Natural killer cell (primary cell): ENCODE data around the gene KCNQ2. TPM values are rescaled to one million over a fixed set of nuclear protein-coding genes. Genes with fewer than 3 reads are reported as not detected.

Source experiments
- ATAC-seq, 3 donors: fragments of 150-1000 bp in 2 of 3; fragments of 200-7000 bp in 1 of 3; cut with Tn5 transposase; 1 replicate in 1 of 3; 2 replicates in 2 of 3; pipeline ENCODE4 v1.10.0; 2021; ENCODE audit warnings: mild to moderate bottlenecking in 2 of 3, moderate library complexity in 2 of 3
- DNase-seq, 2 donors: peaks; one replicate each; pipeline versions ENCODE4 v3.0.0 to v3.0.0-alpha.2; 2013 to 2021; ENCODE audit warnings: mixed read lengths in 1 of 2
- H3K27ac ChIP-seq: one replicate; pipeline ENCODE4 v1.5.1; 2013; ENCODE audit warnings: mild to moderate bottlenecking, low read length
- H3K27me3 ChIP-seq: one replicate; pipeline ENCODE4 v1.6.1; 2013; ENCODE audit warnings: low read length; ENCODE audit not compliant: control insufficient read depth, insufficient read depth
- H3K36me3 ChIP-seq: one replicate; pipeline ENCODE4 v1.6.1; 2013; ENCODE audit warnings: low read length; ENCODE audit not compliant: control insufficient read depth, insufficient read depth
- H3K4me1 ChIP-seq: one replicate; pipeline ENCODE4 v1.6.1; 2013; ENCODE audit warnings: low read length; ENCODE audit not compliant: control insufficient read depth, insufficient read depth
- H3K4me3 ChIP-seq: one replicate; pipeline ENCODE4 v1.5.1; 2013; ENCODE audit warnings: low read length
- H3K9me3 ChIP-seq: one replicate; pipeline ENCODE4 v1.6.1; 2013; ENCODE audit warnings: low read length; ENCODE audit not compliant: control insufficient read depth, insufficient read depth
- H3K27ac Mint-ChIP-seq, 2 donors: one replicate each; pipeline ENCODE4 v1.8.0; 2022; ENCODE audit warnings: mild to moderate bottlenecking in 2 of 2, mixed read lengths in 2 of 2, moderate library complexity in 1 of 2
- H3K27me3 Mint-ChIP-seq, 2 donors: one replicate each; pipeline ENCODE4 v1.8.0; 2022; ENCODE audit warnings: low read depth in 2 of 2, mixed read lengths in 2 of 2
- H3K36me3 Mint-ChIP-seq: one replicate; pipeline ENCODE4 v1.8.0; 2022; ENCODE audit warnings: mixed read lengths
- H3K4me1 Mint-ChIP-seq, 2 donors: one replicate each; pipeline ENCODE4 v1.8.0; 2022; ENCODE audit warnings: mixed read lengths in 2 of 2
- H3K4me3 Mint-ChIP-seq: one replicate; pipeline ENCODE4 v1.8.0; 2022; ENCODE audit warnings: mild to moderate bottlenecking, moderate library complexity, mixed read lengths
- H3K9me3 Mint-ChIP-seq, 2 donors: one replicate each; pipeline ENCODE4 v1.8.0; 2022; ENCODE audit warnings: mixed read lengths in 2 of 2
- CTCF ChIP-seq: fragments of 200-600 bp; IDR thresholded peaks from one replicate; pipeline ENCODE4 v1.8.0; 2022; ENCODE audit warnings: antibody characterized with exemption
- WGBS: methylation state at CpG from one replicate; pipeline ENCODE4 v1.1.7; 2013; ENCODE audit warnings: missing lambda C conversion rate; ENCODE audit not compliant: insufficient coverage; 5-methylcytosine and 5-hydroxymethylcytosine counted together
- intact Hi-C: fragments of 100-400 bp; cut with micrococcal nuclease; formaldehyde crosslinking; loops from one replicate; pipeline ENCODE4 v1.14.2; 2022
- total RNA-seq, 4 donors: library from RNA; stranded (reverse); fragments of 120-200 nt in 1 of 4; gene quantifications; one replicate each; pipeline versions ENCODE4 v1.2.3 to v1.2.4, GENCODE V29; 2013 to 2022

KCNQ2 gene
- total RNA-seq, 3 donors from 2014 or later (not counting 1 experiment from before 2014, with no cell fraction given): not detected

- intact Hi-C loops: no loop called here
- H3K27me3 Mint-ChIP-seq: no peaks in the 10 kb centered on the region
- H3K4me1 Mint-ChIP-seq: peaks cover 10 to 20% of the 10 kb centered on the region in 2 donors
Observed at GRCh38 chr20:63439866-63440265, 32.6 kb downstream of the KCNQ2 start.

GRCh38 chr20:63438121-63438520 lies 34.3 kb downstream of the KCNQ2 start:
- H3K9me3 Mint-ChIP-seq: peaks cover 3 to 5% of the 10 kb centered on the region in 2 donors
- intact Hi-C loops: no loop called here
- no peaks in the 10 kb centered on the region for H3K27me3 ChIP-seq

More at GRCh38 chr20:63439866-63440265, 32.6 kb downstream of the KCNQ2 start:
- Histone ChIP-seq H3K27me3 (no peaks in the 10 kb centered on the region), H3K4me3 (no peak overlapping the region), H3K4me1 (peaks cover 29% of the 10 kb centered on the region), H3K9me3 (no peaks in the 10 kb centered on the region), H3K36me3 (no peaks in the 10 kb centered on the region), H3K27ac (no peak overlapping the region)
- ATAC-seq: no peak
- Mint-ChIP-seq H3K36me3 (no peaks in the 10 kb centered on the region), H3K9me3 (peaks cover 3 to 7% of the 10 kb centered on the region in 2 donors), H3K27ac (no peak overlapping the region), H3K4me3 (no peak overlapping the region)
- TF ChIP-seq CTCF: no peak
- WGBS: 90% methylated on average over 15 of the region's 15 CpGs
- no peak for DNase-seq

GRCh38 chr20:63435552-63435951 lies 36.9 kb downstream of the KCNQ2 start:
- H3K27ac Mint-ChIP-seq: no peak overlapping the region
- H3K36me3 Mint-ChIP-seq: no peaks in the 10 kb centered on the region
- intact Hi-C loops: no loop called here
- 90% methylated on average over 8 of the region's 9 CpGs for WGBS
- Histone ChIP-seq H3K4me1 (peaks cover 19% of the 10 kb centered on the region), H3K36me3 (no peaks in the 10 kb centered on the region), H3K27me3 (no peaks in the 10 kb centered on the region), H3K27ac (no peak overlapping the region), H3K4me3 (no peak overlapping the region), H3K9me3 (no peaks in the 10 kb centered on the region)
- peaks cover 6 to 11% of the 10 kb centered on the region in 2 donors for H3K4me1 Mint-ChIP-seq
- ATAC-seq: no peak
- no peak for TF ChIP-seq CTCF
- H3K27me3 Mint-ChIP-seq: no peaks in the 10 kb centered on the region
- no peak for DNase-seq
- H3K9me3 Mint-ChIP-seq: no peaks in the 10 kb centered on the region
- H3K4me3 Mint-ChIP-seq: no peak overlapping the region

More at GRCh38 chr20:63438121-63438520, 34.3 kb downstream of the KCNQ2 start:
- no peak overlapping the region for H3K4me3 Mint-ChIP-seq
- no peak for TF ChIP-seq CTCF
- Histone ChIP-seq H3K4me3 (no peak overlapping the region), H3K4me1 (peaks cover 39% of the 10 kb centered on the region), H3K9me3 (no peaks in the 10 kb centered on the region), H3K36me3 (no peaks in the 10 kb centered on the region), H3K27ac (no peak overlapping the region)
- H3K36me3 Mint-ChIP-seq: no peaks in the 10 kb centered on the region
- H3K27me3 Mint-ChIP-seq: no peaks in the 10 kb centered on the region
- no peak for DNase-seq
- no peak for ATAC-seq
- WGBS: 82% methylated on average over 12 of the region's 12 CpGs
- peaks cover 14 to 28% of the 10 kb centered on the region in 2 donors for H3K4me1 Mint-ChIP-seq
- H3K27ac Mint-ChIP-seq: no peak overlapping the region
